SHP77 treated with DMSO at 0.1 percent for 48 hours (cell line): ENCODE results near the gene A3GALT2.

Source experiments
- DNase-seq: peaks from one replicate; lab custom pipeline; 2025; lab: John Stamatoyannopoulos, UW

Gene A3GALT2

DNA sequence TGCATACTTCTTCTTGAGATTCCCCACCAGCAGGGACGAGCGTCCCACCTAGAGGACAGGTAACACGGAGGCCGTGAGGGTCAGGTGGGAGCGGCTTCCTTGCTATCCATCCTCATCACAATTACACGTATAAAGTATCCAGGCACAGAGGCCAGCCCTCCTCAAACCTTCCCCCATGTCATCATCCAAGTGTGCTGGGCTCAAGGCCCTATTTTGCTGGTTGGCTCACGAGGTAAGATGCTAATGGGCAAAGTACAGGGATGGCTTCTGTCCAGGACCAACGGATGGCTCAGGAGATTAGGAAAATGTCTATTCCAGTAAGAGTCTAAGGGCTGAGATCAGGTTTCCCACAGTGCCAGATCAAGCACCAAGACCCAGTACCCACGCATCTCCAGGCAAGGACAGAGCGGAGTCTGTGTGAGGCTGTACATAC lies 11.5 kb upstream of the A3GALT2 start:
- DNase-seq = no peak

DNA sequence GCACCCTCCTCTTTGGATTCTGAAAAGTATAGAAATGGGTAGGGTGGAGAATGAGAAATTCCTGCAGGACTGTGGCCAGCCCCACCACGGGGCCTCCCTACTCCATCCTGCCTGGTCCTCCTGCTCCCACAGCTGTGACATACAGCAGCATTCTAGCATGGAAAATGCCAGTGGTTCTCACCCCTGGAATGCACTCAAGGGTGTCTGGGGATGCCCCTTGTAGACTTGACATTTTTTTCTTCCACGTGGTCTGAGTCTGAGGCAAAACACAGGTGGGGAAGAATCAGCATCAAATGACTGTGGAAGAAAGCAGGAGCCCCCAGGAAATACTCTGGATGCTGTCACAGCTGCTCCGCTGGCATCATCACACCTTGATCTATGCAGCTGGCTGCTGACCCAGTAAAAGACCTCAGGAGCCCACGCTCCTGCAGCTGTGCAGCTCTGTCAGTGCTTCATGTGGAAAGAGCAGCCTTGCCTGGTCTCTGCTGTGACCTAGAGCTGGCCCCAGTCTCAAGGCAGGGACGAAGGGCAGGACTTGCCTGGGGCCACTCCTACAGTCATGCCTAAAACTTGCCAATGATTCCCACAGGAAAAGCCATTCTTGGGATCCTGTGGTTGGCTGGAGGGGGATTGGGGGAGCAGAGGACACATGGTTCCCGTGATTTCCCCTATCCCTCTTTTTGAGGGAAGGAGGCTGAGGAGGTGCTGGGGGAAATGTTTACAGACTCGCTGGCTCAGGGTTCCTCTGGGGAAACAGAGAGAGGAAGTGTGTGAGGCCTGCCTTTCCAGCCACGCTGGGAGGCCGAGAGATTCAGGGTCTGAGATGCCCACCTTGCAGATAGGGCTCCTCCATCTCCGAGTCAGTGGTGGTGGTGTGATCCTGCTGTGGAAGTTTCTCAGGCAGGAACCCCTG lies 10.8 kb upstream of the A3GALT2 start:
- no peak for DNase-seq

DNA sequence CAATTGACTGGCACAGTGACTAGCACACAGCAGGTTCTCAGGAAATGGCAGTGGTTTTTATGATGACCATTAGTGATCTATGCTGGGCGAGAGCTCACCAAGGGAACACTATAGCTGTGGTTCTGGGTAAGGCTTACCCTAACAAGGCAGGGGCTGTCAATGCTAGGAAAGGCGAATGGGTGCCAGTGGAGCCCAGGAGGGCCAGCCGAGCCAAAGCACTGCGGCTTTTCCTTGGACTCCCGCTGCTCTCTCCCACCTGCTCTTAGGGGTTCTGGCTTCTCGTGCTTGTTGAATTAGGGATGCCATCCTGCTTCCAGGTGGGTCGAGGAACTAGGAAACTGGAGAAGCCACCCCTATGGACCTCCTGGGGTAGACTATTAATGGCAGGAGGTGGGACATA lies 10.0 kb upstream of the A3GALT2 start:
- no peak for DNase-seq

DNA sequence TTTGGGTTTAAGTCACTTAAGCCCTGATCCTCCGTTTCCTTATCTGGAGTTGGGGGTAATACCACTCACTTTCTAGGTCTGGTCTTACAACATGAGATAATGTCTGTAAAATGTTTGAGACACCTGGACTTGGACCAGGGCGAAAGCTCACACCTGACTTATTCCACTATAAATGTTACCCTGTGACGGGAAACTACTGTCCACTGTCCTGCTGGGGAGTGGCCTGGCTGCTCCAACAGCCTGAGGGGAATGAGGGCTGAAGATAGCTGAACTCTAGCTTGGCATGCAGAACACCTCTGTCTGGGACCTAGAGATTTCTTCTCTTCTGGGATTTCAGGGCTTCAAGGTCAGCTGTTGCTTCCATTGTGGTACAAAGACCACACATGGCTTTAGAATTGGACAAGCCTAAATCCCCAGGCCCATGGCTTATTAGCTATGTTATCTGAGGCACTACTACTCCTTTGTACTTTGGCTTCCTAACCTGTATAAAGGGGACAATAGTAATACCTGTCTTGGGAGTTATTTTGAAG lies 9.5 kb upstream of the A3GALT2 start:
- no peak for DNase-seq

DNA sequence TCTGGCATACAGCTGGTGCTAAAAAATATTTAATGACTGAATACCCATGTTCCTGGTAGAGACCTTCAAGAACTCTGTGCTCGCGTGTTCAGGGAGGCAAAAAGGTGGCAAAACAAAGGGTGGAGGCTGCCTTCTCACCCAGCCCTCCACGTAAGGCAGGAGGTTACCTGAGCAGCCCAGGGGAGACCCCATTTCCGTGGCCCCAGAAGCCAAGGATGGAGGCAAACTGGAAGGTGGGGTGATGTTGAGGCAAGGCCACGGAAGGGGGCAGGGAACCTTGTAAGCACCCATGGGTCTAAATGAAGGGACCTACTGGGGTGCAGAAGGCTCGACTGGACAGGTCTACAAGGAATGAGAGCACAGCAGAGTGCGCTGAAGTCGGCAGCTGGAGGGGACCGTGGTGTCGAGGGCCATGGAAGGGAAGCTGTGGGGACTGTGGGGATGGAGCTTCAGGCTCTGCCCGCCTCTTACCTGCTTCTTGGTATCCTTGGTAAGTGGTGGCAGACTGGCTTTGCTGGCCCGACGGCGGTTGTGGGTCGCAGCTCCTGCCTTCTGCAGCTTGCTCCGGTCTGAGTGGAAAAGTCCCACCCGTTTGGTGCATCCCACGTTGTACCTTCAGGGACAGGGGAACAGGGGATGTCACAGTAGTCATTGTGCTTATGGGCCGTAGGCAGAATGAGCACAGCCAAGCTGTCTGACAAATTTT lies 8.9 kb upstream of the A3GALT2 start:
- no peak for DNase-seq

DNA sequence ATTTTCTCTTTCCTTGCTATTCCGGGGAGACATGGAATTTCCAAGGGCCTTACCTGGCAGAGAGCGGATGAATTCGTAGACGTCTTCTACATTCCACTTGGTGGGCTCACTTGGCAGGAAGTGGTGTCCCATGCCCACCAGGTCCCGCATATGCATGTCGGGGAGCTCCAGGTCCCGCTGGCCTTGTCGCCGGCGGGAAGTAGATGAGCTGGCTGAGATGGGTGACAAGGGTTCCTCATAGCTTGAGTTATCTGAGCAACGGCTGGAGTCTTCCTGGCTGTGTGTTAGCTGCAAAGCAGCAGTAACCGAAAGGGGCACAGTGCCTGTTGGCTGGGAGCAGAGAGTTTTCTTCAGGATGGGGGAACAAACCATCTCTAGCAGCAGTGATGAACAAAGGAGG lies 7.9 kb upstream of the A3GALT2 start:
- DNase-seq = no peak

DNA sequence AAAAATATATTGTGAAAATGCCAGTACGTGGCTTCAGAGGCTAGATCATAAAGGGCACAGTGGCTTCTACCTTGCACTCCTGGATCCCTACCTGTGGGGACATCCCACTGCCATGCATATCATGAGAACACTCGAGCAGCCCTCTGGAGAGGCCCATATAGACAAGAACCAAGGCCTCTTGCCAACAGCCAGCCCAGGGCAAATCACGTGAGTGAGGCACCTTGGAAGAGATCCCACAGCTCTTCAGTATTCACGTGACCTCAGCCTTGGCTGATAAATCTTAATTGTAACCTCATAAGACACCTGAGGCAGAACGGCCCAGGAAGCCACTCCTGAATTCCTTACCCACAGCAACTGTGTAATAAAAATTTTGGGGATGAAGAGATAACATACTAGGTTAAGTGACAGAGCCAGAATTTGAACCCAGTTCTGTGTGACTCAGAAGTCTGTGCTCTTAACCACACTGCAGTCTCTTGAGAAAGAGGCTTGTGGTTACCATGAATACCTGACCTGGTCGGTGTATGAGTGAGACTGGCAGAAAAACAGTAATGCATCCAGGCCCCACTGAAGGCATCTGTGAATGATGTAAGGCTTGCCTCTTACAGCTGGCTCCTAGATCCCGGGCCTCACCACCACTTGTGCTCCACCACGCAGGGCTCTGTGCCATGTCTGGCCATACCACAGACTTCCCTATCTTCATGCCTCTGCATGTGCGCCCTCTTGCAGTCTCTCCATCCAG lies 6.9 kb upstream of the A3GALT2 start:
- no peak for DNase-seq

DNA sequence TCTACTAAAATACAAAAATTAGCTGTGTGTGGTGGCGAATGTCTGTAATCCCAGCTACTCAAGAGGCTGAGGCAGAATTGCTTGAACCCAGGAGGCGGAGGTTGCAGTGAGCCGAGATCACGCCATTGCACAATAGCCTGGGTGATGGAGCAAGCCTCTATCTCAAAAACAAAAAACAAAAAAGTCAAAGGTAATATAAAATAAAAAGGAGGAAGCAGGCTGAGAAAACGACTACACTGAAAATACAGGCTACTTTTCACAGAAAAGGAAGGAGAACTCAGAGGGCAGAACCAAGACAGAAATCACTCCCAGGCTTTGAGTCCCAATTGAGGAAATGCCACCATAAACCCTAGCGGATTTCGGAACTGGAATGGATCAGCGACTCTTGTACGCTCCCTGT lies 5.9 kb upstream of the A3GALT2 start:
- no peak for DNase-seq

DNA sequence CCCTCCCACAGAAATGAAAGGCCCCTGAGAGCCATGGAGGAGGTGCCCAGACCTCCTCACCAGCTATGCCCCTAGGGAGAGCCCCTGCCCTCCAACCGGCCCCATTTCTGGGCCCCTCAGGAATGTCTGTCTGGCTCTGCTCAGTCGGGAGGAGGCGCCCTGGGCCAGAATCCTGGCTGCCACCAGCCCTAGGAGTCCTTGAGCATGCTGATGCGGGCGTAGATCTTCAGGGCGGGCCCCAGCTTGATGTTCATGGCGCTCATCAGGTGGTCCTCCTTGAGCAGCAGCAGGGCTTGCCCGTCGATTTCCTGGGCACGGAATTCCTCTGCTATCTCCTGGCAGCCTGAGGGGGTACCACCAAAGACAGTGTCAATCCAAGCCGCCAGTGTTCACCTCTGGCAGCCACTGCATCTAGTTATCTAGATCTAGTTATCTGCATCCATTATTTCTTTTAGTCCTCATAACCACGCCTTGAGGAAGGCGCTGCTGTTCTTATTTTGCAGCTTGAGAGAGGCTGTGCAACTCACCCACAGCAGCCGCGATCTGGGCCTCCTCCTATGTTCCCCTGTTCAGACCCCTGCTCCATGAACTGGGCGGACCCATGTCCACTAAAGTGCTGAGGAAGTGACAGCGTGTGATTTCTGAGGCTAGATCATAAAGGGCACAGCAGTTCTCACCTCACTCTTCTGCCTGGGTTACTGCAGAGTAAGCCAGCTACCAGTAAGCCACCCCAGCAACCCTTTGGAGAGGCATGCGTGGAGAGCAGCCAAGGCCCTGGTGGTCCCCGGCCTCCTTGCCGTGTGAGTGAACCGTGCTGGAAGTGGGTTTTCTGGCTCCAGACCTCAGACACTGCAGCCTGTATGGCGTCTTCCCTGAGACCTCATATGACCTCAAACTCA lies 4.0 kb upstream of the A3GALT2 start:
- no peak for DNase-seq

DNA sequence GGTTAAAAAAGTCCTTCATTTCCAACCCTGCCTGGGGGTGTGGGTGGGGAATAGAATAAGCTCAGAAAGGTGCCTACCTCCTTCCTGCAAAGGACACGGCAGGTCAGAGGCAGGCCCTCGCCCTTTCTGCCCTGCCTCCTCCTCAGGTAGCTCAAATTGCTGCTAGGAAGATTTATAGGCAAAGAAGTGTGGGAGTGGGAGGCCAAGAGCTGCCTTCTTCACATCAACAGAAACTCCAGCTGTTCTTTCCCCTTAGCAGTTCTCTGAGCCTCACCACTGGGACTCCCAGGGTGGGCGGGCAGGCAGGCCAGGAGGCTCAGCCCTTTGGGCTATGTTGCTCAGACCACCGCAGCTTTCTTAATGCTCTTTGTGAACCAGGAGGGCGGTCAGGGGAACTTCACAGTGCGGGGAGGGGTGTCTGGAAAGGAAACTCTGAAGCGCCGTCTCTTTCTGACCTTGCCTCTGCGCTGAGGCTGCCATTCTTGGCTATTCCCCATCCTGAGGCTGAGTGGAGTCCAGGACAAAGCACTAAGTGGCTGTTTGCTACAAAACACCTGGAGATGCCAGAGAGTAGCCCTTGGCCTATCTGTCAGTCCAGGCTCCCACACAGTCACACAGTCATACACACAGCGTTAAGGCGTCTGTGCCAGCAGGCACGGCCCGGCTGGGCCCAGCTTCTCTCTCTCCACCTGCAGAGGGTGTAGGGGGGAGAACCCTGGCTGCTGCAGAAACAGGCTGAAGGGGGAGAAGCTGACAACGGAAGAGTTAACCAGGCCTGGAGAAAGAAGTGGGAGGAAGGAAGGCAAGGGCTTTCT lies 3.0 kb upstream of the A3GALT2 start:
- DNase-seq = no peak

DNA sequence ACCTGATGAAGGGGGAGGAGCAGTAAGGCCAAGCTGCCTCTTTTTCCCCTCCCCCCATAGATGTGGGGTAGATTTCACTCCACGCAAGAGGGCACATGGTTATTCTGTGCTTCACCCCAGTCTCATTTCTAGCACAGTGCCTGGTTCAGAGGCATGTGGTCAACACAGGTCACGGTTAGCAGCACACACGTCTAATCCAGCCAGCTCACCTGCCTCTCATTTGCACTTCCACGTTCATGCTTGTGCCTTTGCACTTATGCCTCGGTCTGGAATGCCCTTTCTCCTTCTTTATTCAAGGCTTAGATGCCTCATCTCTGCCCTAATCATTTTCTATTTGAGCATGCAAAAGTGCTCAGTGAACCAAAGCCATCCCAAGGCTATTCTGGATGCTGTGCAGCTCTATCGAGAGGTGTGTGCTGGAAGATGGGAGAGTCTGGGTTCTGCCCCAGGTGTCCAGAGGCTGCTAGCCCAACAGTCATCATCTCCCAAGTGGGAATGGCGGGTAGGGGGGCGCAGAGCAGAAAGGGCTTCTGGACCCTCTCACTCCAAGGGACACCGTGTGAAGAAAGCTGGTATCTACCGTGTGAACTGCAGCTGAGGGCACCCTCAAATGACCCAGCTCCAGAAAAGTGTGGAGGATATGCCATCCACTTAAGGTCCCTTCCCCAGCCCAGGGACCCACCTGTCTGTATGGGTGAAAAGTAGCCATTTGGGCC lies 2.1 kb upstream of the A3GALT2 start:
- no peak for DNase-seq

DNA sequence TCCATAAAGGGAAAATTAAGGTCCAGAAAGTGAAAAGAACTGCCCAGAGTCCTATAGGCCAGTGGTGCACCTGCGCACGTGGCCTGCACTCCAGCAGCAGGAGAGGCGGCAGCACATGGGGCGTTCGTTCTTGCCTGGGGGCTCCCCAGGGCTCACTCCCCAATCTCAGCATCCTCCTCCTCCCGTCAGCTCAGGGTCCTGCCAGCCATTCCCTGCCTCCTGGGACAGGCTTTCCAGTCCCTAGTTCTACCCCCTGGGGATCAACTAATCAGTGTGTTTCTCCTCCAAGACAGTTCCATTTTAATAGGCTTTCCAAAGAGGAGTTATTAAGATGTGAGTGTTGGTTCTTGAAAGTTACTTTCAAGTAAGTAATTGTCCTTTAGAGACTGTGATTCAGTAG lies 1.2 kb upstream of the A3GALT2 start:
- DNase-seq = no peak

DNA sequence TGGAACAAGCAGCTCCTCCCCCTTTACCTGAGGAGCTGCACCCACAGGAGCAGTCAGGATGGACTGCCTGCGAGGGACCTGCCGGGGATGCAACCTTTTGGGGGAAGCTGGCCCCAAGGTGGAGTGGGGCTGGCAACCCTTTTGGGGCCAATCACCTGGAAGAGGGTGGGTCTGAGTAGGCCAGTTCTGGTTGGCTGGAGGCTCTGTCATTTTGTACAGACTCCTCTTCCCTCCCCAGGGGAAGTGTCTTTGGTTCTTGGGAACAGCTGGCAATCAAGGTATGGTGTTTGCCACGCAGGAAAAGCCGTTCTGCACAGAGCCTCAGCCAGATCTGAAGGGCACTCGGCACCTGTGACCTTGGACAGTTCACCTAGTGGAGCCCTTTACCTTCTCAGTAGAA lies 280 bp upstream of the A3GALT2 start:
- no peak for DNase-seq

DNA sequence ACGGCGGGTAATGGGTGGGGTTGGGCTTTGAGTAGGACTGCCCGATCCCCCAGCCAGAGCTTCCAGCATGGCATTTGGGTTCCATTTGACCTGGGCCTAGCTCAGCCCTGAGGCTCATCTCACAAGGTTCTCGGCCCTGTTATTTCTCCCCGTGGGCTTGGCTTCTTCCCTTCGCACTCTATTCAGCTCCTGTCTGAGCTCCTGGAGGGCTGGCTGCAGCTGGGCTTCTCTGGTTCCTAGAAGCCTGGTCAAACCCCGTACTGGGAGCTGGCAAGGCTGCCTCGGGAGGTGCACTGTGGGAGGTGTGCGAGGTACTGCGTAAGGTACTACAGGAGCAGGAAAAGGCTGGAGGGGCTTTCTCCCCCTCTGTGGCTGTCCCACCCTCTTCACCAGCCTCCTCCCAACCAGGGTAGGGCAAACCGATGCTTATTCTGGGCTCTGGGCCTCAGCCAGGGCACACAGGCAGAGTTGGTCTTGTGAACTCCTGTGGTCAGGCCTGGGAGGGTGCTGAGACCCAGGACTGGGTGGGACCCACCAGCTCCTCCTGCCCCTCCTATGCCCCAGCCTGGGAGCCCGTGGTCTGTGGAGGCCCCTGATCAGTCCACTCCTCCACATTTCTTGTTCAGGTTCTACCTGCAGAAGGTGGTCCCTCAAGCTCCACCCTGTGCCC lies 814 bp downstream of the A3GALT2 start:
- no peak for DNase-seq

DNA sequence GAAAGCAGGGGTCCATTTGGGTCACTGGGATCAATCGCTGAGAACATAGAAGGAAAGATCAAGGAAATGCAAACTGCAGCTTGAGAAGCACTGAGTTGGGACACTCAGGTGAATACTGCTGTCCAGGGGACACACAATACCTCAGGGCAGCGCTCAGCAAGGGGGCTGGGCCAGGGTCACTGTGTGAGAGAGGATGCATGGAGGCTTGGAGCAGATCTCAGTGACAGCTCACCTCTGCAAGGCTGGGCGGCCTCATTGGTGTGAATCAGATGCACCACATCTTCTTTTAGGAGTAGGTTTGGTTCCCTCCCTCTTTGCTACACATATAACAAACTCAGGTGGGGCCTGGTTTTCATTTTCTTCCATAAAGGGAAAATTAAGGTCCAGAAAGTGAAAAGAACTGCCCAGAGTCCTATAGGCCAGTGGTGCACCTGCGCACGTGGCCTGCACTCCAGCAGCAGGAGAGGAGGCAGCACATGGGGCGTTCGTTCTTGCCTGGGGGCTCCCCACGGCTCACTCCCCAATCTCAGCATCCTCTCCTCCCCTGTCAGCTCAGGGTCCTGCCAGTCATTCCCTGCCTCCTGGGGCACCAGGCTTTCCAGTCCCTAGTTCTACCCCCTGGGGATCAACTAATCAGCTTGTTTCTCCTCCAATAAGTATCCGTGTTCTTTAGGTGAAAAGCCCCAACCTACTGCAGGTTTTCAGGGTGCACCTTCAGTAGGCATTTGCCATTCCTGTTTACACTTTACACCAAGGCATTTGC lies 1.5 kb downstream of the A3GALT2 start:
- no peak for DNase-seq

DNA sequence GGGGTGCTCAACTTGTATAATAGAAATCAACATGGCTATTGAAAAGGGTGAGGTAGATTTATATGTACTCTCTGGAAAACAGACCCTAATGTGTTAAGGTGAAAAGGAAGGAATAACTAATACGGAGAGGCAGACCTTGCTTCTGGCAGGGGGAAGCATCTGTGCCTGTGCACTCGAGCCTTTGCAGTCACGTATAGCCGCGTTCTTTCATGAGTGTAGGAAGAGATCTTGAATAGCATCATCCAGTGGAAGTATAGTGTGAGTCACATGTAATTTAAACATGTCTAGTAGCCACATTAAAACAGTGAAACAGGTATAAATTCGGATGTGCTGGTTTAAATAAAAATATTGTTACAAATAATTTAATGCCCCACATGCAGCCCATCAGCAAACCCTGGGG lies 3.0 kb downstream of the A3GALT2 start:
- no peak for DNase-seq

DNA sequence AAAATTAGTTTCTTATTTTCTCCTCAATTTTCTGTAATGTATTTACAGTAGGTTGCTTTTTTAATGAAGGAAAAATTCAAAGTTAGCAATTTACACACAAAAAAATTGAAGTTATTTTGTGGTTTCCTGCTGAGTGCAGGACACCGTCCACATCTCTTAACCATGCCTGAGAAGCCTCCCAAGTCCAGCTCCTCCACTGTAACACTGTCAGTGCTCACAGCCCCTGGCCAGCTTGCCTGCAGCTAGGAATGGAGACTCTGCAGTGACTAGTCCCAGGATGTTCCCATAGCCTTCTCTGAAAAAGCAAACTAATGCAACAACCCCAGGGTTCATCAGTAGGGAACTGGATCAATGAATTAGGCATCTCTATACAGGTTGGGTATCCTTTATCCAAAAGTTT lies 3.5 kb downstream of the A3GALT2 start:
- no peak for DNase-seq

DNA sequence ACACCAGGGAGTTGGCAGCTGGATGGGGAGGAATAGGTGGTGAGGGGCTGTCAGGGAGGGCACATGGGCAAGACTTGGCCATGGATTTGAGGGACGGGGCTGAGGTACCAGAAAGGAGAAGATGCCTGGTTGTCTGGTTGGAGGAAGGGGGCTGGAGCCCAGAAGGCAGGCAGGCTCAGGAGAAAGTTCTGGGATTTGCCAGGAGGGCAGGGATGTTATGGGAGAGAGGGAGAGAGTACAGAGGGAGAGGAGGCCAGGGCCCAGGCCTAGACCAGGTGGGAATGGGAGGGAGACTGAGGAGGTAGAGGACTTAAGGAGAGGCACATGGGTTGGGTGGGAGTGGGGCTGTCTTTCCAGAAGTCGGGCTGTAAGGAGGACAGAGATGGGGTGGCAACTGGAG lies 4.3 kb downstream of the A3GALT2 start:
- DNase-seq = no peak

DNA sequence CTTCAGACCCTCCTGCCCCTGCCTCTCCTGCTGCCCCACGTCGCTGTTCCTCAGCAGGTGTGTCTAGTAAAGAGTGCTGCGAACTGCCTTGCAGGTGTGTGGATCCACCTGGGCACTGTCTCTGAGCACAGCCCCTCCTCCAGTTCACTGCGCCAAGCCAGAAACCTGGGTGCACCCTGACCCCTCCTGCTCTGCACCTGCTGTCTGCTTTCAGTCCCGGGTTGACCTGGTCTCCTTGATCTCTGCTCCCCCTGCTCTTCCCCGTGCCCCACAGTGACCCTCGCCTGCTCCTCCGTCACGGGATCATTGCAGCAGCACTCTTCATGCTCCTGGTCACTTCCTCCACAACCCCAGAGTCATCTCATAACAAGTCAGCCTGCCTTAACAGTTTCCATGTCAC lies 6.5 kb downstream of the A3GALT2 start:
- no peak for DNase-seq
